H9 (cell line): ENCODE measurements around the gene JAG1. TPM values are rescaled to one million over a fixed set of nuclear protein-coding genes. Genes with fewer than 3 reads are reported as not detected.
A peak's percentile ranks its signal among the peaks of the same experiment; 100 is the strongest.

ENCODE experiments used
- DNase-seq: peaks from one replicate; pipeline ENCODE4 v3.0.0-alpha.2; 2017
- H2AFZ ChIP-seq: one replicate; pipeline ENCODE4 v1.6.1; 2013; ENCODE audit warnings: mild to moderate bottlenecking, low read length, control low read depth, moderate library complexity
- H2AK5ac ChIP-seq: 2 replicates; pipeline ENCODE4 v1.6.1; 2013; ENCODE audit warnings: low read length, control low read depth, mixed read lengths; ENCODE audit not compliant: insufficient read length
- H2BK120ac ChIP-seq: one replicate; pipeline ENCODE4 v1.6.1; 2013; ENCODE audit warnings: low read depth, mild to moderate bottlenecking, low read length, control low read depth, inconsistent platforms; ENCODE audit not compliant: poor library complexity, severe bottlenecking
- H2BK12ac ChIP-seq: 2 replicates; pipeline ENCODE4 v1.6.1; 2013; ENCODE audit warnings: low read length, control low read depth, mixed read lengths, low read depth; ENCODE audit not compliant: insufficient read length
- H2BK15ac ChIP-seq: 2 replicates; pipeline ENCODE4 v1.6.1; 2013; ENCODE audit warnings: low read depth, low read length, control low read depth
- H2BK20ac ChIP-seq: one replicate; pipeline ENCODE4 v1.6.1; 2013; ENCODE audit warnings: low read depth, mild to moderate bottlenecking, low read length, control low read depth, inconsistent platforms; ENCODE audit not compliant: poor library complexity, severe bottlenecking
- H2BK5ac ChIP-seq: 2 replicates; pipeline ENCODE4 v1.6.1; 2013; ENCODE audit warnings: low read length, control low read depth, mixed read lengths; ENCODE audit not compliant: insufficient read length
- H3K14ac ChIP-seq: 2 replicates; pipeline ENCODE4 v1.6.1; 2013; ENCODE audit warnings: low read length, control low read depth; ENCODE audit not compliant: insufficient read depth
- H3K18ac ChIP-seq: 2 replicates; pipeline ENCODE4 v1.6.1; 2013; ENCODE audit warnings: low read depth, mild to moderate bottlenecking, mixed read lengths, low read length, control low read depth; ENCODE audit not compliant: insufficient read length
- H3K23ac ChIP-seq: 2 replicates; pipeline ENCODE4 v1.6.1; 2013; ENCODE audit warnings: low read length, control low read depth, mixed read lengths, low read depth; ENCODE audit not compliant: insufficient read length
- H3K23me2 ChIP-seq: 2 replicates; pipeline ENCODE4 v1.6.1; 2013; ENCODE audit warnings: low read depth, mild to moderate bottlenecking, mixed read lengths, low read length, control low read depth; ENCODE audit not compliant: insufficient read length, poor library complexity, severe bottlenecking
- H3K27ac ChIP-seq: 2 replicates; pipeline ENCODE4 v1.5.1; 2013; ENCODE audit warnings: low read length, control low read depth, mixed read lengths, low read depth; ENCODE audit not compliant: insufficient read length
- H3K27me3 ChIP-seq: 2 replicates; pipeline ENCODE4 v1.6.1; 2013; ENCODE audit warnings: low read length, control low read depth, inconsistent platforms; ENCODE audit not compliant: insufficient read depth
- H3K4ac ChIP-seq: 2 replicates; pipeline ENCODE4 v1.6.1; 2013; ENCODE audit warnings: low read depth, mild to moderate bottlenecking, control low read depth, inconsistent platforms, low read length, moderate library complexity
- H3K4me1 ChIP-seq: 2 replicates; pipeline ENCODE4 v1.6.1; 2013; ENCODE audit warnings: low read length, control low read depth, inconsistent platforms; ENCODE audit not compliant: insufficient read depth
- H3K4me2 ChIP-seq: 2 replicates; pipeline ENCODE4 v1.6.1; 2013; ENCODE audit warnings: low read length, control low read depth, mixed read lengths; ENCODE audit not compliant: insufficient read length, insufficient read depth
- H3K56ac ChIP-seq: 2 replicates; pipeline ENCODE4 v1.6.1; 2013; ENCODE audit warnings: low read depth, mild to moderate bottlenecking, mixed read lengths, low read length, control low read depth; ENCODE audit not compliant: insufficient read length
- H3K79me1 ChIP-seq: 2 replicates; pipeline ENCODE4 v1.6.1; 2013; ENCODE audit warnings: low read depth, mild to moderate bottlenecking, moderate library complexity, low read length, control low read depth, inconsistent platforms; ENCODE audit not compliant: insufficient read depth, poor library complexity, severe bottlenecking
- H3K79me2 ChIP-seq: 2 replicates; pipeline ENCODE4 v1.6.1; 2013; ENCODE audit warnings: low read length, control low read depth, inconsistent platforms; ENCODE audit not compliant: insufficient read depth
- H3K9ac ChIP-seq: 2 replicates; pipeline ENCODE4 v1.6.1; 2013; ENCODE audit warnings: low read length, control low read depth, mixed read lengths; ENCODE audit not compliant: insufficient read length; ENCODE audit errors: extremely low read depth
- H3K9me3 ChIP-seq: one replicate; pipeline ENCODE4 v1.6.1; 2013; ENCODE audit warnings: low read depth, low read length, inconsistent platforms; ENCODE audit not compliant: control insufficient read depth
- H3T11ph ChIP-seq: one replicate; pipeline ENCODE4 v1.6.1; 2013; ENCODE audit warnings: mild to moderate bottlenecking, low read length, control low read depth, inconsistent platforms
- H4K20me1 ChIP-seq: one replicate; pipeline ENCODE4 v1.6.1; 2013; ENCODE audit not compliant: control insufficient read depth, insufficient read length, insufficient read depth
- H4K5ac ChIP-seq: 2 replicates; pipeline ENCODE4 v1.6.1; 2013; ENCODE audit warnings: low read depth, mild to moderate bottlenecking, mixed read lengths, low read length, control low read depth; ENCODE audit not compliant: insufficient read length
- H4K8ac ChIP-seq: replicated peaks from 2 replicates; pipeline ENCODE4 v1.6.1; 2013; ENCODE audit warnings: low read length, control low read depth, mixed read lengths, low read depth; ENCODE audit not compliant: insufficient read length
- H4K91ac ChIP-seq: 2 replicates; pipeline ENCODE4 v1.6.1; 2013; ENCODE audit warnings: low read depth, mild to moderate bottlenecking, moderate library complexity, mixed read lengths, low read length, control low read depth; ENCODE audit not compliant: insufficient read length
- H3K27ac Mint-ChIP-seq, 3 experiments: 2 replicates in 2 of 3; 3 replicates in 1 of 3; pipeline ENCODE4 v1.8.0; 2020 to 2021; ENCODE audit warnings: mixed read lengths in 3 of 3, mild to moderate bottlenecking in 1 of 3, moderate library complexity in 1 of 3
- H3K27me3 Mint-ChIP-seq: 2 replicates; pipeline ENCODE4 v1.8.0; 2021; ENCODE audit warnings: low read depth, mild to moderate bottlenecking, moderate library complexity, mixed read lengths
- H3K36me3 Mint-ChIP-seq, 3 experiments: 2 replicates in 2 of 3; 3 replicates in 1 of 3; pipeline ENCODE4 v1.8.0; 2020 to 2021; ENCODE audit warnings: low read depth in 3 of 3, mixed read lengths in 3 of 3; ENCODE audit not compliant: insufficient read depth in 1 of 3
- H3K4me1 Mint-ChIP-seq, 2 experiments: 2 replicates each; pipeline ENCODE4 v1.8.0; 2020; ENCODE audit warnings: mixed read lengths in 2 of 2
- H3K4me3 Mint-ChIP-seq, 2 experiments: 2 replicates in 1 of 2; 3 replicates in 1 of 2; pipeline ENCODE4 v1.8.0; 2020 to 2021; ENCODE audit warnings: mild to moderate bottlenecking in 2 of 2, mixed read lengths in 2 of 2, moderate library complexity in 1 of 2
- H3K9me3 Mint-ChIP-seq, 2 experiments: 2 replicates in 1 of 2; 3 replicates in 1 of 2; pipeline ENCODE4 v1.8.0; 2020; ENCODE audit warnings: mild to moderate bottlenecking in 2 of 2, mixed read lengths in 2 of 2, moderate library complexity in 1 of 2
- WGBS: extraction: QIAGEN DNeasy Blood & Tissue Kit; methylation state at CpG from one replicate; pipeline ENCODE4 v1.1.7; 2013; ENCODE audit warnings: missing lambda C conversion rate, low lambda C conversion rate, mixed read lengths; ENCODE audit not compliant: insufficient read length; ENCODE audit errors: extremely low coverage; 5-methylcytosine and 5-hydroxymethylcytosine counted together
- total RNA-seq: library from RNA; stranded (reverse); gene quantifications from 2 replicates; pipeline ENCODE4 v1.2.1, GENCODE V29; 2021
- TF ChIP-seq, protein P1 (sequence below): fragments of 200-600 bp; sonication (generic); conservative IDR thresholded peaks from 3 replicates; pipeline ENCODE4 v1.8.0; 2021; ENCODE audit warnings: antibody characterized with exemption, mild to moderate bottlenecking

JAG1 gene
- total RNA-seq, 1 experiment from 2014 or later, result 58.1 TPM

DNA sequence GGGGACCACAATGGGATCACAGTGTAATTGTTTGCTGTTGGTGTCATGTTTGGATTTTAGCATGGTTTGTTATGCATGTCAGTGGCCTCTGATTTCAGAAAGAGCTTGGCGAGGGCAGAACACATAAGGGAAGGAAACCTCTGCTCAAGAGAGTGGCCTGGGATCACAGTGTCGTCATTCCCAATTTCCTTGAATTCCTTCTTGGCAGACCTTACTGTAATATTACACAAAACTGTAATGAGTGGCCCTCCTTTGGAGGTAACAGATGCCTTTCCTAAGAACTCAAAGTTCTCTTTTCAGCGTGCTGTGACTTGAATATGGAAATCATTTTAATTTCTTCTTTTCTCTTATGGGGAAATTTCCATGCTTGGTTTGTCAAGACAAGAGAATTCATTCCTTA is 46.9 kb downstream of the JAG1 start:
- no CpG with 5 or more reads among the region's 3 CpGs for WGBS

More for the DNA sequence above, 46.9 kb downstream of the JAG1 start:
- H3K9me3 Mint-ChIP-seq, result no peaks in the 10 kb centered on the region
- Histone ChIP-seq H3K9ac (no peak overlapping the region), H4K8ac (no peak overlapping the region), H2BK120ac (no peak overlapping the region), H3K4ac (no peak overlapping the region), H2BK12ac (no peak overlapping the region), H3T11ph (no peak overlapping the region), H2AK5ac (no peak overlapping the region), H3K4me2 (no peak overlapping the region), H2AFZ (no peak overlapping the region), H3K56ac (no peak overlapping the region), H2BK15ac (no peak overlapping the region), H4K20me1 (no peaks in the 10 kb centered on the region), H3K27ac (no peak overlapping the region), H4K91ac (no peak overlapping the region), H3K23ac (no peak overlapping the region), H3K4me1 (peaks cover 9% of the 10 kb centered on the region; the same call in 1 of the 2 replicates), H3K79me1 (no peaks in the 10 kb centered on the region), H2BK20ac (no peak overlapping the region), H2BK5ac (no peak overlapping the region), H3K14ac (no peak overlapping the region), H3K9me3 (no peaks in the 10 kb centered on the region), H4K5ac (no peak overlapping the region), H3K27me3 (no peaks in the 10 kb centered on the region), H3K18ac (no peak overlapping the region), H3K23me2 (no peaks in the 10 kb centered on the region), H3K79me2 (no peaks in the 10 kb centered on the region)
- no peak overlapping the region for H3K4me3 Mint-ChIP-seq
- H3K27me3 Mint-ChIP-seq, result no peaks in the 10 kb centered on the region; the same call in 1 of the 2 replicates
- TF ChIP-seq, protein P1, sequence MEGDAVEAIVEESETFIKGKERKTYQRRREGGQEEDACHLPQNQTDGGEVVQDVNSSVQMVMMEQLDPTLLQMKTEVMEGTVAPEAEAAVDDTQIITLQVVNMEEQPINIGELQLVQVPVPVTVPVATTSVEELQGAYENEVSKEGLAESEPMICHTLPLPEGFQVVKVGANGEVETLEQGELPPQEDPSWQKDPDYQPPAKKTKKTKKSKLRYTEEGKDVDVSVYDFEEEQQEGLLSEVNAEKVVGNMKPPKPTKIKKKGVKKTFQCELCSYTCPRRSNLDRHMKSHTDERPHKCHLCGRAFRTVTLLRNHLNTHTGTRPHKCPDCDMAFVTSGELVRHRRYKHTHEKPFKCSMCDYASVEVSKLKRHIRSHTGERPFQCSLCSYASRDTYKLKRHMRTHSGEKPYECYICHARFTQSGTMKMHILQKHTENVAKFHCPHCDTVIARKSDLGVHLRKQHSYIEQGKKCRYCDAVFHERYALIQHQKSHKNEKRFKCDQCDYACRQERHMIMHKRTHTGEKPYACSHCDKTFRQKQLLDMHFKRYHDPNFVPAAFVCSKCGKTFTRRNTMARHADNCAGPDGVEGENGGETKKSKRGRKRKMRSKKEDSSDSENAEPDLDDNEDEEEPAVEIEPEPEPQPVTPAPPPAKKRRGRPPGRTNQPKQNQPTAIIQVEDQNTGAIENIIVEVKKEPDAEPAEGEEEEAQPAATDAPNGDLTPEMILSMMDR, result no peak
- H3K27ac Mint-ChIP-seq, result no peak overlapping the region
- DNase-seq, result peak; percentile 12
- H3K4me1 Mint-ChIP-seq, result peaks cover 46 to 48% of the 10 kb centered on the region in 2 experiments
- peaks cover 0 to 5% (median 5%) of the 10 kb centered on the region in 3 experiments; a peak in 6 of 7 replicates for H3K36me3 Mint-ChIP-seq
